ENCODE results near the gene ZNF576. TPM values are rescaled to one million over a fixed set of nuclear protein-coding genes. Genes with fewer than 3 reads are reported as not detected.
A peak's percentile ranks its signal among the peaks of the same experiment; 100 is the strongest.

ZNF576 gene
- total and polyA plus RNA-seq, 2 of the 4 experiments (the other 2 are of a cell fraction) = 13.8 to 19.5 TPM

GRCh38 chr19:43584484-43584883, 11.9 kb upstream of the ZNF576 start:
- no peaks in the 10 kb centered on the region for H3K27me3 ChIP-seq (ENCODE audit: control insufficient read depth, insufficient read depth, low read length)
- no peak overlapping the region for H3K4ac ChIP-seq (ENCODE audit: low read depth, low read length)
- H2BK120ac ChIP-seq (ENCODE audit: low read depth, low read length) = no peak overlapping the region
- H3K79me1 ChIP-seq (ENCODE audit: low read depth in 1 of 2, low read length in 2 of 2) = peaks cover 10 to 27% of the 10 kb centered on the region in 2 experiments; a peak in 3 of 4 replicates
- no peak overlapping the region for H2AK5ac ChIP-seq (ENCODE audit: low read depth, low read length)
- peaks cover 11% of the 10 kb centered on the region for H3K9me1 ChIP-seq (ENCODE audit: insufficient read depth, low read length)
- no CpG with 5 or more reads among the region's 1 CpG for WGBS, 2 experiments (ENCODE audit: extremely low coverage in 2 of 2, insufficient read length in 1 of 2)
- ChIA-PET CTCF (no interaction called here), POLR2A (ENCODE audit: unreplicated experiment) (interaction anchor here (0.6 kb wide), 1 partner anchor 20 kb away, joined by 3 read pairs; no protein-coding TSS in a partner anchor)
- no peak overlapping the region for H2AFZ ChIP-seq (replicated peaks; ENCODE audit: low read length, poor library complexity)
- H3K9me3 ChIP-seq (ENCODE audit: control insufficient read depth, insufficient read depth, low read length) = no peaks in the 10 kb centered on the region
- H4K91ac ChIP-seq (ENCODE audit: insufficient read depth, low read depth, low read length) = no peak overlapping the region
- intact Hi-C loops (cut with micrococcal nuclease) (no loop called here), in situ Hi-C loops (cut with MboI; ENCODE audit: low sequenced_read_pairs) (no loop called here), dilution Hi-C loops (cut with HindIII; ENCODE audit: low sequenced_read_pairs, unreplicated experiment) (no loop called here)
- no peak overlapping the region for H3K4me2 ChIP-seq (ENCODE audit: low read depth, low read length)
- H2BK15ac ChIP-seq (ENCODE audit: low read depth, low read length) = no peak overlapping the region
- H3K56ac ChIP-seq (ENCODE audit: extremely low read depth, insufficient read depth, low read length) = no peak overlapping the region
- no peak overlapping the region for H3K18ac ChIP-seq (ENCODE audit: low read depth, low read length)
- H2BK20ac ChIP-seq (ENCODE audit: low read depth, low read length) = no peak overlapping the region
- H3K36me3 ChIP-seq (ENCODE audit: control insufficient read depth, insufficient read depth, low read length) = peaks cover 11% of the 10 kb centered on the region
- H3K4me1 ChIP-seq (ENCODE audit: control insufficient read depth, insufficient read depth, low read length) = no peaks in the 10 kb centered on the region
- DNase-seq (no peak), ATAC-seq (ENCODE audit: low read depth) (no peak)
- no peak overlapping the region for H3K4me3 ChIP-seq (ENCODE audit: insufficient read depth, low read depth, low read length)
- H3K9ac ChIP-seq (ENCODE audit: low read depth, low read length) = no peak overlapping the region
- TF ChIP-seq CEBPB (IDR thresholded peaks at IDR 0.05; ENCODE audit: low read depth, low read length) = no peak
- TF ChIP-seq POLR2A (IDR thresholded peaks at IDR 0.05; ENCODE audit: low read depth, low read length) = no peak
- TF ChIP-seq ELK1 (IDR thresholded peaks at IDR 0.05; ENCODE audit: borderline replicate concordance, low read depth, low read length) = no peak
- no peak for TF ChIP-seq CTCF (conservative IDR thresholded peaks at IDR 0.05; ENCODE audit: low read depth, low read length)
- no peak for TF ChIP-seq FOS (IDR thresholded peaks at IDR 0.05; ENCODE audit: low read depth, low read length)
- no peak for TF ChIP-seq SMC3 (IDR thresholded peaks at IDR 0.05; ENCODE audit: low read depth, low read length)
- TF ChIP-seq MAZ (IDR thresholded peaks at IDR 0.05; ENCODE audit: borderline replicate concordance, low read depth, low read length) = no peak
- no peak for TF ChIP-seq MAFK (IDR thresholded peaks at IDR 0.05; ENCODE audit: low read depth, low read length)
- TF ChIP-seq BHLHE40 (IDR thresholded peaks at IDR 0.05; ENCODE audit: low read depth, low read length) = no peak
- no peak for TF ChIP-seq RAD21 (IDR thresholded peaks at IDR 0.05; ENCODE audit: low read length)
- no peak for TF ChIP-seq CHD1 (IDR thresholded peaks at IDR 0.05; ENCODE audit: low read depth, low read length)
- TF ChIP-seq USF2 (IDR thresholded peaks at IDR 0.05; ENCODE audit: low read depth, low read length) = no peak
- TF ChIP-seq RCOR1 (IDR thresholded peaks at IDR 0.05; ENCODE audit: insufficient replicate concordance, low read length) = no peak
- TF ChIP-seq RFX5 (IDR thresholded peaks at IDR 0.05; ENCODE audit: low read depth, low read length) = no peak
- no peak for TF ChIP-seq NFE2L2 (IDR thresholded peaks at IDR 0.05; ENCODE audit: low read depth, low read length)
- TF ChIP-seq MXI1 (IDR thresholded peaks at IDR 0.05; ENCODE audit: borderline replicate concordance, low read depth, low read length) = no peak
- peak overlapping the region; percentile 58 for H2AK9ac ChIP-seq (replicated peaks; ENCODE audit: low read depth, low read length, poor library complexity)
- no peak overlapping the region for H4K5ac ChIP-seq (ENCODE audit: low read depth, low read length)
- no TSS peak for BruUV-seq (replicated peaks)
- no peak overlapping the region for H2BK5ac ChIP-seq (ENCODE audit: low read depth, low read length, poor library complexity, severe bottlenecking)
- no peak overlapping the region for H3K23ac ChIP-seq (ENCODE audit: low read depth, low read length)
- H3K27ac ChIP-seq (ENCODE audit: insufficient read depth, low read length) = no peak overlapping the region
- H4K8ac ChIP-seq (ENCODE audit: low read depth in 2 of 2, low read length in 2 of 2) = no peak overlapping the region
- H3K14ac ChIP-seq (replicated peaks; ENCODE audit: low read depth, low read length) = no peak overlapping the region
- peaks cover under 1% of the 10 kb centered on the region for H4K20me1 ChIP-seq (ENCODE audit: insufficient read depth, low read length)

Data from IMR-90 (cell line).